OCI-LY1 (cell line): ENCODE data around the gene L3MBTL4.
"Not testable (repeated sequence)": the region's sequence is repeated elsewhere in the genome, so short reads cannot be mapped to it uniquely, and the experiment has no call there.

Experiments used
- H2AFZ ChIP-seq: fragments of 200-600 bp; sonication (generic), shearing (Covaris generic); 2 replicates; pipeline ENCODE4 v1.6.0; 2014; ENCODE audit warnings: antibody characterized with exemption, mild to moderate bottlenecking, low read length
- H3F3A ChIP-seq: fragments of 200-600 bp; sonication (generic), shearing (Covaris generic); 2 replicates; pipeline ENCODE4 v1.6.0; 2014; ENCODE audit warnings: mild to moderate bottlenecking, antibody characterized with exemption, low read length, moderate library complexity; ENCODE audit not compliant: insufficient read depth
- H3K27ac ChIP-seq: fragments of 200-600 bp; sonication (generic); 2 replicates; pipeline ENCODE4 v1.5.1; 2014; ENCODE audit warnings: low read length, mixed run types, mild to moderate bottlenecking, low read depth; ENCODE audit not compliant: poor library complexity, severe bottlenecking
- H3K27me3 ChIP-seq: fragments of 200-600 bp; sonication (generic); 2 replicates; pipeline ENCODE4 v1.6.0; 2014; ENCODE audit warnings: antibody characterized with exemption, mild to moderate bottlenecking, low read length, moderate library complexity; ENCODE audit not compliant: insufficient read depth
- H3K36me3 ChIP-seq: fragments of 200-600 bp; sonication (generic); 2 replicates; pipeline ENCODE4 v1.6.1; 2014; ENCODE audit warnings: mild to moderate bottlenecking, antibody characterized with exemption, low read length, moderate library complexity, mixed read lengths; ENCODE audit not compliant: insufficient read depth
- H3K4me1 ChIP-seq: fragments of 200-600 bp; sonication (generic); 2 replicates; pipeline ENCODE4 v1.5.1; 2014; ENCODE audit warnings: mild to moderate bottlenecking, low read length, moderate library complexity; ENCODE audit not compliant: insufficient read depth, severe bottlenecking
- H3K4me2 ChIP-seq: fragments of 200-600 bp; sonication (generic), shearing (Covaris generic); 2 replicates; pipeline ENCODE4 v1.6.1; 2014; ENCODE audit warnings: low read length
- H3K4me3 ChIP-seq: fragments of 200-600 bp; sonication (generic); 2 replicates; pipeline ENCODE4 v1.5.1; 2014; ENCODE audit warnings: low read length, low read depth, mild to moderate bottlenecking, mixed read lengths; ENCODE audit not compliant: poor library complexity, severe bottlenecking
- H3K79me2 ChIP-seq: fragments of 200-600 bp; shearing (Covaris generic); 2 replicates; pipeline ENCODE4 v1.6.1; 2016; ENCODE audit warnings: mixed run types, low read length, mixed read lengths; ENCODE audit not compliant: insufficient read depth
- H3K9ac ChIP-seq: fragments of 200-600 bp; sonication (generic), shearing (Covaris generic); 2 replicates; pipeline ENCODE4 v1.6.1; 2014; ENCODE audit warnings: mild to moderate bottlenecking, low read length, mixed read lengths
- H3K9me2 ChIP-seq: fragments of 200-600 bp; sonication (generic), shearing (Covaris generic); 2 replicates; pipeline ENCODE4 v1.6.1; 2014; ENCODE audit warnings: low read depth, mild to moderate bottlenecking, low read length, mixed read lengths
- H3K9me3 ChIP-seq: fragments of 200-600 bp; shearing (Covaris generic); 2 replicates; pipeline ENCODE4 v1.6.1; 2014; ENCODE audit warnings: low read length, mixed read lengths
- H4K20me1 ChIP-seq: fragments of 200-600 bp; sonication (generic), shearing (Covaris generic); 2 replicates; pipeline ENCODE4 v1.6.0; 2016; ENCODE audit warnings: mild to moderate bottlenecking, low read length; ENCODE audit not compliant: insufficient read depth
- EZH2 ChIP-seq: fragments of 200-600 bp; sonication (generic), shearing (Covaris generic); IDR thresholded peaks from 2 replicates; pipeline ENCODE4 v1.8.0; 2017; ENCODE audit warnings: borderline replicate concordance, mixed run types, mild to moderate bottlenecking, antibody characterized with exemption, low read length, moderate library complexity, mixed read lengths
- TF ChIP-seq, protein P1 (sequence below): fragments of 200-600 bp; sonication (generic), shearing (Covaris generic); IDR thresholded peaks from 2 replicates; pipeline ENCODE4 v1.5.1; 2017; ENCODE audit warnings: mild to moderate bottlenecking, antibody characterized with exemption, low read length, moderate library complexity, mixed read lengths

Gene L3MBTL4

DNA sequence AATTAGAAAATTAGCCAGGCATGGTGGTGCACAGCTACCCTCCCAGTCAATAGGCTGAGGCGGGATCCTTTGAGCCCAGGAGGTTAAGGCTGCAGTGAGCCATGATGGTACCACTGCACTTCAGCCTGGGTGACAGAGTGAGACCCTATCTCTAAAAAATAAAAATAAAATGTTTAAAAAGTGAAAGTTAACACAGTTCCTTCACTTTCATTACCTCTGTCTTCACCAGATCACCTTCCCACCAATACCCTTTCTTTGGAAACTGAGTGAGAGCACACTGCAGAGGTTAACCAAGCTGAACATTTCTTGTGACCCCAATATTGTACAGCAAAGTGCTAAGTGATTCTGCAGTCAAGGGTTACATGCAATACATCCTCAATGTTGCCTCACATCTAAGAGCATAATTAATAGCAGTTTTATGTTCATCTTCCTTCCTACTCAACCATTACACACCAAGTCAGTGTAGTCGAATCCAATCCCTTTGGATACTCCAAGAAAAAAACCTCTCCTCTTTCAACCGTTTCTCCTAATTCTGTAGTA lies 1.7 kb downstream of the L3MBTL4 start:
- TF ChIP-seq, protein P1, sequence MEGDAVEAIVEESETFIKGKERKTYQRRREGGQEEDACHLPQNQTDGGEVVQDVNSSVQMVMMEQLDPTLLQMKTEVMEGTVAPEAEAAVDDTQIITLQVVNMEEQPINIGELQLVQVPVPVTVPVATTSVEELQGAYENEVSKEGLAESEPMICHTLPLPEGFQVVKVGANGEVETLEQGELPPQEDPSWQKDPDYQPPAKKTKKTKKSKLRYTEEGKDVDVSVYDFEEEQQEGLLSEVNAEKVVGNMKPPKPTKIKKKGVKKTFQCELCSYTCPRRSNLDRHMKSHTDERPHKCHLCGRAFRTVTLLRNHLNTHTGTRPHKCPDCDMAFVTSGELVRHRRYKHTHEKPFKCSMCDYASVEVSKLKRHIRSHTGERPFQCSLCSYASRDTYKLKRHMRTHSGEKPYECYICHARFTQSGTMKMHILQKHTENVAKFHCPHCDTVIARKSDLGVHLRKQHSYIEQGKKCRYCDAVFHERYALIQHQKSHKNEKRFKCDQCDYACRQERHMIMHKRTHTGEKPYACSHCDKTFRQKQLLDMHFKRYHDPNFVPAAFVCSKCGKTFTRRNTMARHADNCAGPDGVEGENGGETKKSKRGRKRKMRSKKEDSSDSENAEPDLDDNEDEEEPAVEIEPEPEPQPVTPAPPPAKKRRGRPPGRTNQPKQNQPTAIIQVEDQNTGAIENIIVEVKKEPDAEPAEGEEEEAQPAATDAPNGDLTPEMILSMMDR = no peak
- no peak for TF ChIP-seq EZH2
- H3F3A ChIP-seq = no peaks in the 10 kb centered on the region
- H3K27ac ChIP-seq = no peak overlapping the region
- no peaks in the 10 kb centered on the region for H3K9me2 ChIP-seq
- peaks cover 4% of the 10 kb centered on the region; the same call in 1 of the 2 replicates for H3K27me3 ChIP-seq
- H3K4me3 ChIP-seq = no peak overlapping the region
- H3K9ac ChIP-seq = no peak overlapping the region
- no peaks in the 10 kb centered on the region for H3K79me2 ChIP-seq
- no peaks in the 10 kb centered on the region for H4K20me1 ChIP-seq
- H3K9me3 ChIP-seq = no peaks in the 10 kb centered on the region
- no peak overlapping the region for H2AFZ ChIP-seq
- no peaks in the 10 kb centered on the region for H3K4me1 ChIP-seq
- no peak overlapping the region for H3K4me2 ChIP-seq
- H3K36me3 ChIP-seq = no peaks in the 10 kb centered on the region

DNA sequence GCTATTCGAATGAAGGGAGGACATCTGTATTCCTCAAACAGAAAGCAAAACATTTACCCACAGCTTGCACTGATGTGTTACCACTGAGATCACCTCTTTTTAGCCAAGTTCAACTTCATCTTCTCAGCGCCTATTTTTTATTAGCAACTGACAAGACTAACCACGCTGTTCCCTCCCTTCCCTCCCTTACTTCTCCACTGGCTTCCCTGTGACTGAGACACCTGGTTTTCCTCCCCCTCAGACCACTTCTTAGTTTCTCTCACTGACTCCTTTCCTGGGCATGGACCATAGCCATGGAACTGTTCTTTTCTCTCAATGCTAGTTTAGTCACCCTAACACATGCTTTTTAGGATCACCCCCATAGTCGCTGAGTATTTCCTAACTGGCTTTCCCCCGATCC lies 3.3 kb downstream of the L3MBTL4 start:
- Histone ChIP-seq H3K9me2 (no peaks in the 10 kb centered on the region), H3F3A (no peaks in the 10 kb centered on the region), H3K79me2 (no peaks in the 10 kb centered on the region), H3K4me2 (no peak overlapping the region), H3K4me1 (peaks cover under 1% of the 10 kb centered on the region), H3K9ac (no peak overlapping the region), H3K4me3 (no peak overlapping the region), H2AFZ (no peak overlapping the region), H3K27ac (no peak overlapping the region), H3K27me3 (peaks cover 4% of the 10 kb centered on the region; the same call in 1 of the 2 replicates), H3K36me3 (no peaks in the 10 kb centered on the region), H4K20me1 (no peaks in the 10 kb centered on the region), H3K9me3 (no peaks in the 10 kb centered on the region)
- TF ChIP-seq, protein P1 = no peak
- TF ChIP-seq EZH2 = no peak

DNA sequence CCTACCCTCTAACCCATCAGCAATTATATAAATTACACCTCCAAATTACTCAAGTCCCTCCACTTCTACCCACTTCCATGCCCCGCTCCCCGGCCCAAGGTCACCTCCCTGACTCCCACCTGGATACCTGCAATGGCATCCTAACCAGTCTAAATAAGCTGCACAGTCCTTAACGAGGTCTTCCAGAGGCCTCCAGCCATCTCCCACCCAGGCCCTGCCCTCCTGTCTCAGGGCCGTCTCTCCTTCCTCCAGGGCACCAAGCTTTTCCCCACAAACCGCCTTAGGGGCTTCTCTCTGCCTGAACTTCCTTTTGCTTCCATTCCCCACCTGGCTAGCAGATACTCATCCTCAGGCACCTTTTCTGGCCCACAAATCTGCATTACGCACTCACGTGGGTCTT lies 4.8 kb downstream of the L3MBTL4 start:
- Histone ChIP-seq H3K9me3 (no peaks in the 10 kb centered on the region), H3K27ac (no peak overlapping the region), H2AFZ (no peak overlapping the region), H3F3A (no peaks in the 10 kb centered on the region), H3K9me2 (no peaks in the 10 kb centered on the region), H4K20me1 (no peaks in the 10 kb centered on the region), H3K79me2 (no peaks in the 10 kb centered on the region), H3K4me3 (no peak overlapping the region), H3K4me2 (no peak overlapping the region), H3K4me1 (peaks cover 13% of the 10 kb centered on the region), H3K36me3 (no peaks in the 10 kb centered on the region), H3K27me3 (peaks cover 4% of the 10 kb centered on the region; the same call in 1 of the 2 replicates), H3K9ac (no peak overlapping the region)
- TF ChIP-seq, protein P1 = no peak
- no peak for TF ChIP-seq EZH2

DNA sequence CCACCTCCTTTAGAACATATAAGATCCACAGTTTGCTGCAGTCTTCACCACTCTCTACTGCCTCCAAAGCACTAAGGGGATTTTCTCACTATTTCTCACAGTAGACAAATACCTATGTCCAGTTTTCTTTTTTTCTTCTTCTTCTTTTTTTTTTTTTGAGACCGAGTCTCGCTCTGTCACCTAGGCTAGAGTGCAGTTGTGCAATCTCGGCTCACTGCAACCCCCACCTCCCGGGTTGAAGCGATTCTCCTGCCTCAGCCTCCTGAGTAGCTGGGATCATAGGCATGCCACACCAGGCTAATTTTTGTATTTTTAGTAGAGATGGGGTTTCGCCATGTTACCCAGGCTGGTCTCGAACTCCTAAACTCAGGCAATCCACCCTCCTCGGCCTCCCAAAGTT lies 6.2 kb downstream of the L3MBTL4 start:
- H3K4me1 ChIP-seq = peaks cover 13% of the 10 kb centered on the region
- not testable (repeated sequence) for H3F3A ChIP-seq, H3K4me2 ChIP-seq, H3K27me3 ChIP-seq, H3K36me3 ChIP-seq, H3K9ac ChIP-seq, H3K9me2 ChIP-seq, H3K79me2 ChIP-seq, H3K4me3 ChIP-seq, H4K20me1 ChIP-seq, H3K9me3 ChIP-seq, H2AFZ ChIP-seq, H3K27ac ChIP-seq
